NCI-H146 treated with DMSO at 0.1 percent for 48 hours (cell line): ENCODE data around the gene TNIP3.

Experiments used
- DNase-seq: peaks from one replicate; lab custom pipeline; 2025; ENCODE audit not compliant: unreplicated experiment; lab: John Stamatoyannopoulos, UW

TNIP3 gene

DNA sequence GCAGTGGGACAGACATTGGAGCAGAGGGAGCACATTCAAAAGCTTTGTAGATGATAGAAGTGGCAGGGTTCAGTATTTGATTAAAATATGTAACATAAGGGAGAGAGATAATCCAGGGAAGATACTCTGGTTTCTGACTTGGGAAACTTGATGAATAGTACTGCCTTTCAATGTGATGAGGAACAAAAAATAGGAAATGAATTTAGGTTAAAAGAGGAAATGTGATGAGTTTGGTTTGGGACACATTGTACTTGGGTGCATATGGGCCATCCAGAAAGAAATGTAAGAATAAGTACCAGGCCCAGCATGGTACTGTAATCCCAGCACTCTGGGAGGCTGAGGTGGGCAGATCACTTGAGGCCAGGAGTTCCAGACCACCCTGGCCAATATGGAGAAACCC lies 70.9 kb downstream of the TNIP3 start:
- DNase-seq: no peak

- no peak for DNase-seq
Observed at GRCh38 chr4:121091941-121092340, 72.2 kb downstream of the TNIP3 start.

DNA sequence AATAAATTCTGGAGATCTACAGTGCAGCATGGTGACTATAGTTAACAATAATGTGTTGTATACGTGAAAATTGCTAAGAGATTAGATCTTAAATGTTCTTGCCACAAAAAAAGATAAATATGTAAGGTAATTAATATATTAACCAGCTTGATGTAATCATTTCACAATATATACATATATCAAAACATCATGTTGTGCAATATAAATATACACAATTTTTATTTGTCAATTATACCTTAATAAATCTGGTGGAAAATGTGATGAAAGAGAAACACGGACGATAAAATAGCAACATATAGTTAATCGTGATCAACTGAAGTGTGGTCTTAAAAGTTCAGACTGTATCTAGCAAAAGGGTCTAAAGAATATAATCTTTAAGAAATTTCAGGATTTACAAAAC lies 75.3 kb downstream of the TNIP3 start:
- DNase-seq: no peak
